Spinal cord (tissue), 10 donors: Measurements from ENCODE around the gene UBXN10. TPM values are rescaled to one million over a fixed set of nuclear protein-coding genes. Genes with fewer than 3 reads are reported as not detected.

Experiments
- DNase-seq, 6 donors: peaks; one replicate each; pipeline versions ENCODE4 v3.0.0 to v3.0.0-alpha.2; 2013 to 2015; ENCODE audit warnings: low spot score in 6 of 6, low read depth in 4 of 6
- H3K27ac ChIP-seq: one replicate; pipeline ENCODE4 v1.5.1; 2013; ENCODE audit warnings: low read depth, low read length, control low read depth
- H3K27me3 ChIP-seq: one replicate; pipeline ENCODE4 v1.6.1; 2013; ENCODE audit warnings: low read length; ENCODE audit not compliant: control insufficient read depth, insufficient read depth
- H3K36me3 ChIP-seq: one replicate; pipeline ENCODE4 v1.6.1; 2013; ENCODE audit warnings: low read length; ENCODE audit not compliant: control insufficient read depth, insufficient read depth
- H3K4me1 ChIP-seq: one replicate; pipeline ENCODE4 v1.6.1; 2013; ENCODE audit warnings: low read length; ENCODE audit not compliant: control insufficient read depth, insufficient read depth
- H3K4me3 ChIP-seq: one replicate; pipeline ENCODE4 v1.5.1; 2013; ENCODE audit warnings: low read depth, low read length, control low read depth
- H3K9me3 ChIP-seq: one replicate; pipeline ENCODE4 v1.6.1; 2013; ENCODE audit warnings: low read length; ENCODE audit not compliant: control insufficient read depth, insufficient read depth
- WGBS: methylation state at CpG from one replicate; pipeline ENCODE4 v1.1.5; 2013; ENCODE audit warnings: missing lambda C conversion rate; ENCODE audit not compliant: insufficient coverage; 5-methylcytosine and 5-hydroxymethylcytosine counted together
- polyA plus RNA-seq, 2 donors: library from polyadenylated mRNA; unstranded; fragments of 120-200 nt; gene quantifications; one replicate each; pipeline ENCODE4 v1.2.1, GENCODE V29; 2013; ENCODE audit not compliant: insufficient read length in 2 of 2
- total RNA-seq, 2 donors: library from RNA; depleted of rRNA in 1 of 2; stranded (reverse); fragments of 120-200 nt in 1 of 2; fragments of >200 nt in 1 of 2; gene quantifications; one replicate each; pipeline versions ENCODE4 v1.2.3 to v1.2.4, GENCODE V29; 2013 to 2014
- donor health status: healthy.

Gene UBXN10
- total and polyA plus RNA-seq, 4 donors, result 3.9 to 9.8 (median 5.2) TPM

- H3K36me3 ChIP-seq, result no peaks in the 10 kb centered on the region
- H3K4me3 ChIP-seq, result no peak overlapping the region
- H3K27me3 ChIP-seq, result no peaks in the 10 kb centered on the region
- WGBS, result 81% methylated on average over 6 of the region's 6 CpGs
- no peaks in the 10 kb centered on the region for H3K9me3 ChIP-seq
- H3K27ac ChIP-seq, result no peak overlapping the region
- DNase-seq, result no peak
- H3K4me1 ChIP-seq, result no peaks in the 10 kb centered on the region
These were observed 11.5 kb downstream of the UBXN10 start for GRCh38 chr1:20197329-20197791.

GRCh38 chr1:20198296-20198695, 12.4 kb downstream of the UBXN10 start:
- H3K27ac ChIP-seq, result no peak overlapping the region
- H3K4me3 ChIP-seq, result no peak overlapping the region
- no peaks in the 10 kb centered on the region for H3K27me3 ChIP-seq
- H3K9me3 ChIP-seq, result no peaks in the 10 kb centered on the region
- H3K4me1 ChIP-seq, result no peaks in the 10 kb centered on the region
- no CpG with 5 or more reads among the region's 1 CpG for WGBS
- no peaks in the 10 kb centered on the region for H3K36me3 ChIP-seq
- no peak for DNase-seq

GRCh38 chr1:20198918-20199317, 13.0 kb downstream of the UBXN10 start:
- Histone ChIP-seq H3K9me3 (no peaks in the 10 kb centered on the region), H3K27ac (no peak overlapping the region), H3K27me3 (no peaks in the 10 kb centered on the region), H3K4me1 (no peaks in the 10 kb centered on the region), H3K36me3 (no peaks in the 10 kb centered on the region), H3K4me3 (no peak overlapping the region)
- WGBS, result 76% methylated on average over 4 of the region's 7 CpGs
- no peak for DNase-seq

- DNase-seq, result no peak
- Histone ChIP-seq H3K9me3 (no peaks in the 10 kb centered on the region), H3K27ac (no peak overlapping the region), H3K4me3 (no peak overlapping the region), H3K4me1 (no peaks in the 10 kb centered on the region), H3K27me3 (no peaks in the 10 kb centered on the region), H3K36me3 (no peaks in the 10 kb centered on the region)
- 65% methylated on average over 3 of the region's 3 CpGs for WGBS
These were observed 13.5 kb downstream of the UBXN10 start for GRCh38 chr1:20199403-20199802.

- no peaks in the 10 kb centered on the region for H3K36me3 ChIP-seq
- H3K4me3 ChIP-seq, result no peak overlapping the region
- no peak for DNase-seq
- H3K4me1 ChIP-seq, result no peaks in the 10 kb centered on the region
- H3K9me3 ChIP-seq, result no peaks in the 10 kb centered on the region
- 84% methylated on average over 2 of the region's 2 CpGs for WGBS
- H3K27me3 ChIP-seq, result no peaks in the 10 kb centered on the region
- no peak overlapping the region for H3K27ac ChIP-seq
These were observed 13.9 kb downstream of the UBXN10 start for GRCh38 chr1:20199840-20200239.

GRCh38 chr1:20200966-20201365, 15.1 kb downstream of the UBXN10 start:
- no peaks in the 10 kb centered on the region for H3K36me3 ChIP-seq
- 75% methylated on average over 1 of the region's 2 CpGs for WGBS
- no peaks in the 10 kb centered on the region for H3K4me1 ChIP-seq
- H3K4me3 ChIP-seq, result no peak overlapping the region
- H3K27ac ChIP-seq, result no peak overlapping the region
- no peak for DNase-seq
- H3K27me3 ChIP-seq, result no peaks in the 10 kb centered on the region
- H3K9me3 ChIP-seq, result no peaks in the 10 kb centered on the region

GRCh38 chr1:20202166-20202565, 16.3 kb downstream of the UBXN10 start:
- Histone ChIP-seq H3K36me3 (no peaks in the 10 kb centered on the region), H3K27me3 (no peaks in the 10 kb centered on the region), H3K4me3 (no peak overlapping the region), H3K9me3 (no peaks in the 10 kb centered on the region), H3K4me1 (no peaks in the 10 kb centered on the region), H3K27ac (no peak overlapping the region)
- DNase-seq, result no peak
- WGBS, result 91% methylated on average over 4 of the region's 5 CpGs

GRCh38 chr1:20207546-20207945, 21.6 kb downstream of the UBXN10 start:
- peaks cover 2% of the 10 kb centered on the region for H3K4me1 ChIP-seq
- no peaks in the 10 kb centered on the region for H3K9me3 ChIP-seq
- DNase-seq, result peak in 1 of 6 donors; percentile 53
- no CpG with 5 or more reads among the region's 4 CpGs for WGBS
- H3K4me3 ChIP-seq, result no peak overlapping the region
- H3K27me3 ChIP-seq, result peaks cover 4% of the 10 kb centered on the region
- H3K27ac ChIP-seq, result no peak overlapping the region
- no peaks in the 10 kb centered on the region for H3K36me3 ChIP-seq

- 45% methylated on average over 4 of the region's 4 CpGs for WGBS
These were observed 23.6 kb downstream of the UBXN10 start for GRCh38 chr1:20209471-20209870.

GRCh38 chr1:20210736-20211460, 25.0 kb downstream of the UBXN10 start:
- Histone ChIP-seq H3K27me3 (peaks cover 6% of the 10 kb centered on the region), H3K27ac (no peak overlapping the region)
- WGBS, result 90% methylated on average over 8 of the region's 10 CpGs

More at GRCh38 chr1:20209471-20209870, 23.6 kb downstream of the UBXN10 start:
- no peaks in the 10 kb centered on the region for H3K9me3 ChIP-seq
- DNase-seq, result no peak
- H3K36me3 ChIP-seq, result no peaks in the 10 kb centered on the region
- peaks cover 6% of the 10 kb centered on the region for H3K27me3 ChIP-seq
- H3K27ac ChIP-seq, result no peak overlapping the region
- H3K4me1 ChIP-seq, result peaks cover 11% of the 10 kb centered on the region
- no peak overlapping the region for H3K4me3 ChIP-seq

More at GRCh38 chr1:20210736-20211460, 25.0 kb downstream of the UBXN10 start:
- H3K36me3 ChIP-seq, result no peaks in the 10 kb centered on the region
- H3K9me3 ChIP-seq, result no peaks in the 10 kb centered on the region
- DNase-seq, result no peak
- H3K4me1 ChIP-seq, result peaks cover 11% of the 10 kb centered on the region
- no peak overlapping the region for H3K4me3 ChIP-seq
